Measurements from ENCODE around the gene TANC1. TPM values are rescaled to one million over a fixed set of nuclear protein-coding genes. Genes with fewer than 3 reads are reported as not detected.
A peak's percentile ranks its signal among the peaks of the same experiment; 100 is the strongest.

The TANC1 gene
- total RNA-seq, 1 experiment from 2014 or later = 20.0 TPM

- no peak for DNase-seq (ENCODE audit: low read depth)
These were observed 8.2 kb upstream of the TANC1 start for GRCh38 chr2:158960193-158960592.

GRCh38 chr2:158962074-158962473 is 6.4 kb upstream of the TANC1 start:
- no peak for DNase-seq (ENCODE audit: low read depth)

- no peak for DNase-seq (ENCODE audit: low read depth)
These were observed 5.4 kb upstream of the TANC1 start for GRCh38 chr2:158963071-158963470.

- DNase-seq (ENCODE audit: low read depth) = no peak
These were observed 3.3 kb upstream of the TANC1 start for GRCh38 chr2:158965107-158965506.

- DNase-seq (ENCODE audit: low read depth) = no peak
These were observed 2.8 kb upstream of the TANC1 start for GRCh38 chr2:158965641-158966040.

- no peak for DNase-seq (ENCODE audit: low read depth)
These were observed 2.1 kb upstream of the TANC1 start for GRCh38 chr2:158966312-158966711.

GRCh38 chr2:158967114-158967730 is 1.2 kb upstream of the TANC1 start:
- DNase-seq (ENCODE audit: low read depth) = no peak

- no peak for DNase-seq (ENCODE audit: low read depth)
These were observed 577 bp upstream of the TANC1 start for GRCh38 chr2:158967731-158968395.

GRCh38 chr2:158969162-158969714 is 798 bp downstream of the TANC1 start:
- no peak for DNase-seq (ENCODE audit: low read depth)

GRCh38 chr2:158969715-158970240 is 1.3 kb downstream of the TANC1 start:
- DNase-seq (ENCODE audit: low read depth) = peak; percentile 41

GRCh38 chr2:158970241-158970751 is 1.9 kb downstream of the TANC1 start:
- DNase-seq (ENCODE audit: low read depth) = no peak

GRCh38 chr2:158973116-158973956 is 4.9 kb downstream of the TANC1 start:
- no peak for DNase-seq (ENCODE audit: low read depth)

- DNase-seq (ENCODE audit: low read depth) = no peak
These were observed 7.0 kb downstream of the TANC1 start for GRCh38 chr2:158975271-158975921.

GRCh38 chr2:158979772-158980171 is 11.3 kb downstream of the TANC1 start:
- DNase-seq (ENCODE audit: low read depth) = no peak

GRCh38 chr2:158984604-158985135 is 16.2 kb downstream of the TANC1 start:
- DNase-seq (ENCODE audit: low read depth) = no peak

- DNase-seq (ENCODE audit: low read depth) = no peak
These were observed 20.1 kb downstream of the TANC1 start for GRCh38 chr2:158988501-158988900.

- no peak for DNase-seq (ENCODE audit: low read depth)
These were observed 20.7 kb downstream of the TANC1 start for GRCh38 chr2:158989165-158989564.

- DNase-seq (ENCODE audit: low read depth) = peak; percentile 97
These were observed 22.2 kb downstream of the TANC1 start for GRCh38 chr2:158990397-158991214.

- no peak for DNase-seq (ENCODE audit: low read depth)
These were observed 24.6 kb downstream of the TANC1 start for GRCh38 chr2:158993030-158993429.
